Epidermal melanocyte (primary cell): ENCODE data around the gene MYO9A.
"Not testable (repeated sequence)": the region's sequence is repeated elsewhere in the genome, so short reads cannot be mapped to it uniquely, and the experiment has no call there.

Source experiments
- DNase-seq: peaks from one replicate; pipeline ENCODE4 v3.0.0; 2011; ENCODE audit warnings: low spot score; ENCODE audit not compliant: insufficient read length

The MYO9A gene

DNA sequence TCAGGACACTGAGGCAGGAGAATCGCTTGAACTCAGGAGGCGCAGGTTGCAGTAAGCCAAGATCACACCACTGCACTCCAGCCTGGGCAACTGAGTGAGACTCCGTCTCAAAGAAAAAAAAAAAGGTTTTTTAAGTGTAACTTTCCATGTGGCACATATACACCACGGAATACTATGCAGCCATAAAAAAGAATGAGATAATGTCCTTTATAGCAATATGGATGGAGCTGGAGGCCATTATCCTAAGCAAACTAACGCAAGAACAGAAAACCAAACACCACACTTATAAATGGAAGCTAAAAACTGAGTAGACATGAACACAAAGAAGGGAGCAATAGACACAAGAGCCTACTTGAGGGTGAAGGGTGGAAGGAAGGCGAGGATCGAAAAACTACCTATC is 64.7 kb downstream of the MYO9A start:
- DNase-seq, result not testable (repeated sequence)

DNA sequence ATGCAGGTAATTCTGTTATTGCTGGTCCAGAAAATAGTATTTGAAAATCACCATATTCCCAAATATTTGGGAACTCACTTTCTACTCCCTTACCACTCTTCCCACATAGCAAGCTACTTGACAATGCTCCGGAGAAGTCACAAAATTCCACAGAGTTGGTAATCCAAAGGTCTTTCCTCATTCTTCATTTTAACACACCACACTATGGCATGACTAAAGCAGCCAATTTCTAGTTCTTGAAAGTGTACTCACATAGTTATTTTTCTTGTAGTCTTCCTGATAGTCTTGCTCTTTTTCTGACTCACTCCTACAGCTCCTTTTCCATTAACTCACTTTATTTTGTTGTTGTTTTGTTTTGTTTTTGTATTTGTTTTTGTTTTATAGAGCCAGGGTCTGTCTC is 67.2 kb downstream of the MYO9A start:
- no peak for DNase-seq

DNA sequence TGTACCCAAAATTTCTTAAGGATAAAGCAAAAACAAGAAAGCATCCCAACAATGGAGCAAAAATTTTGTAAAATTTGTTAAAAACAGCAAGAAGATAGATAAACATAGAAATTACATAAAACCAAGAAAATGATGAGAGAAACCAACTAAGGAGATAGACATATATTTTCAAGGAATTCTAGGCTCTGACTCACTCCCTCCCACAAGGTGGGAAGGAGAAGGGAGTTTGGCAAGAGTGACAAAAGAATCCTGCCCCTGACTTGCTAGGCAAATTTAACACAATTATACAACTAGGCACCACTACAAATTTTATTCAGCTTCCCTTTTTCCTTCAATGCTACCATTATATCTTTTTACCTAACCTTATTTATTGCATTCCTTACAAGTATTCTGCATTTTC is 70.9 kb downstream of the MYO9A start:
- DNase-seq, result no peak

DNA sequence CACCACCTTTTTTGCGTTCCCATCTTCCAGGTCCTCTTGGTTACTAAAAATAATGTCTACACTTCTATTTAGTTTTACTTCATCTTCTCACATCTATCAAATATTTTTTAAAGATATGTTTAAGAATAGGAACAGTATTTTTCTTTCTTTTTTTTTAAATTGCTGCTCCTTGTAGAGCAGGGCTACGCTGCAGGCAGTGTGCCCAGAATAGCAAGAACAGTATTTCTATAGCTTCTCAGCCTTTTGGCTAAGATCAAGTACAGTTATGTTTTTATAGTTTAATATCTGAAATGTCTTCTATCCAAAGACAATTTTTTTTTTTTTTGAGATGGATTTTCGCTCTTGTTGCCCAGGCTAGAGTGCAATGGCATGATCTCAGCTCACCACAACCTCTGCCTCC is 73.0 kb downstream of the MYO9A start:
- no peak for DNase-seq

- no peak for DNase-seq
Measured at GRCh38 chr15:72042865-72043264, 75.1 kb downstream of the MYO9A start.

- no peak for DNase-seq
Measured at GRCh38 chr15:72042054-72042453, 75.9 kb downstream of the MYO9A start.

DNA sequence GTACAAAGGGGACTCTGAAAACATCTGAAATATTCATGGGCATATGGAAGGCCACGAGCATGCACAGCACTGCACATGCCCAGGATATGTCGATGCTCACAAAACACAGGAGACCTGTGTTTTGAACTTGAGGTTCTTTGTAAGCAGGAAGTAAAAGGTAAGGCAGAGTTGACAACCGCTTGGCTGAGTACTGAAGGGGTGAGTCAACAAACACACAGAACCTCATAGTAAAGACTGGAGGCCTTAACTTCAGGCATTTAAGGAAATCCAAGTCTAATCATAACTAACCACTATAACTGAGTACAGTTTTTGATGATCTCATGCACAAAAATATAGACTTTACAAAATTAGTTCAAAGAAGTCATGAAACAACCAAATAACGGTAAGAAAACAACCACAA is 80.6 kb downstream of the MYO9A start:
- DNase-seq, result no peak

DNA sequence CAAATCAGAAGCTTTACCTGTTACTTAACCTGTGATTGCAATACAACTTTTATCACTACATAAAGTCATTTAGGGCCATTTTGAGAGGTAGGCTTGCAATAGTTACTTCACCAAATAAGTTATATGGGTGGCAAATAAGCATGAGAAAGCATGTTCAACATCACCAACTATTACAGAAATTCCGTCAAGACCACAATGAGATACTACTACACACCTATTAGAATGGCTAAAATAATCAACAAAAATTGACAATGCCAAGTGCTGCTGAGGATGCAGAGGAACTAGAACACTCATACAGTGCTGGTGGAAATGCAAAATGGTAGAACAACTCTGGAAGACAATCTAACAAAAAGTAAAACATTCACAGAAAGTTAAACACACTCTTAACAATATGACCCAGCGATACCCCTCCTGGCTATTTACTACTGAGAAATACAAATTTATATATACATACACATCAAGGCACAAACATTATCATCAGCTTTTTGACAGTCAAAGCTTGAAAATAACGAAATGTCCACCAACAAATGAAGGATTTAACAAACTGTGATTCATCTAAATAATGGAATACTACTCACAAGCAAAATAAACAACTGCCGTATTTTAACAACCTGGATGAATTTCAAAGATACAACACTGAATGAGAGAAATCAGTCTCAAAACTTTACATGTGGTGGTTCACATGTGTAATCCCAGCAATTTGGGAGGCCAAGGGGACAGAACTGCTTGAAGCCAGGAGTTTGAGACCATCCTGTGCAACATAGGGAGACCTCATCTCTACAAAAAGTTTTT is 82.9 kb downstream of the MYO9A start:
- no peak for DNase-seq

- DNase-seq, result no peak
Measured at GRCh38 chr15:72034351-72034750, 83.6 kb downstream of the MYO9A start.

- DNase-seq, result no peak
Measured at GRCh38 chr15:72033711-72034110, 84.2 kb downstream of the MYO9A start.

DNA sequence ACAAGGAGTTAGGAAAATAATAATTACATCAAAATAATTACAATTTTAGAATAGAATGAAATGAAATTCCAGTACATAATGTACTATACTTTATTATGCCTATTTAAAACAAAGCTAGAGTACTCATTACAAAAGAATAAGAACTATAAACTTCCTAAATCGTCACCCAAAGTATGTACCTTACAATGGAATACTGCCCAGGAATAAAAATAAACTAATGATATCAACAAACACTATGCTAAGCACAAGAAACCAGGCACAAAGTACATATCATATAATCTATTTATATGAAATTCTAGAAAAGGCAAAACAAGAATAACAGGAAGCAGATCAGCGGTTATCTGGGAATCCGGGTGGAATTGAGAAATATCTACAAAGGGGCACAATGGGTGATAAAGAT is 84.7 kb downstream of the MYO9A start:
- no peak for DNase-seq

DNA sequence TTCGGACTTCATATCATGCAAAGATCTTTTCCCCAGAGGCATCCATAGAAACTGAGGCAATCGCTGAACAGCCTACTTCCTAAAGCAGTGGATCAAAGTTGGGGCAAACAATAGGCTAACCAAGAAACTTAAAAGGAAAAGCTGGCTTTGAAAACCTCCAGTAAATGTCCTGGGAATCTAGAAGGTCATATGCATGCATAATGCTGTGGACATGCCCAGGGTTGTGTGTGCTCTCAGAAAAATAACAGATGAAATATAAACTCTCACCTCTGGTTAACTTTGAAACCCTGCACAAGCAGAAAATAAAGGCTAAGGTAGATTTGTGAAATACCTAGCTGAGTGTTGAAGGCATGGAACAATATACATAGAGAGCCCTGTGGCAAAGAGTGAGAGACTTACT is 96.3 kb downstream of the MYO9A start:
- no peak for DNase-seq

- DNase-seq, result no peak
Measured at GRCh38 chr15:72020799-72021198, 97.2 kb downstream of the MYO9A start.

DNA sequence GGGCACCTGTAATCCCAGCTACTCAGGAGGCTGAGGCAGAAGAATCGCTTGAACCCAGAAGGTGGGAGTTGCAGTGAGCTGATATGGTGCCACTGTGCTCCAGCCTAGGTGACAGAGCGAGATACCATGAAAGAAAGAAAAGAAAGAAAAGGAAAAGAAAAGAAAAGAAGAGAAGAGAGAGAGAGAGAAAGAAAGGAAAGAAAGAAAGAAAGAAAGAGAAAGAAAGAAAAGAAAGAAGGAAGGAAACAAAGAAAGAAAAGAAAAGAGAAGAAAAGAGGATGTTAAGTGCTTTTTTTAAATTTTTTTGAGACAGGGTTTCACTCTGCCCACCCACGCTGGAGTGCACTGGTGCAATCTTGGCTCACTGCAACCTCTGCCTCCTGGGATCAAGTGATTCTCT is 103.4 kb downstream of the MYO9A start:
- not testable (repeated sequence) for DNase-seq

- no peak for DNase-seq
Measured at GRCh38 chr15:72013703-72014102, 104.2 kb downstream of the MYO9A start.

DNA sequence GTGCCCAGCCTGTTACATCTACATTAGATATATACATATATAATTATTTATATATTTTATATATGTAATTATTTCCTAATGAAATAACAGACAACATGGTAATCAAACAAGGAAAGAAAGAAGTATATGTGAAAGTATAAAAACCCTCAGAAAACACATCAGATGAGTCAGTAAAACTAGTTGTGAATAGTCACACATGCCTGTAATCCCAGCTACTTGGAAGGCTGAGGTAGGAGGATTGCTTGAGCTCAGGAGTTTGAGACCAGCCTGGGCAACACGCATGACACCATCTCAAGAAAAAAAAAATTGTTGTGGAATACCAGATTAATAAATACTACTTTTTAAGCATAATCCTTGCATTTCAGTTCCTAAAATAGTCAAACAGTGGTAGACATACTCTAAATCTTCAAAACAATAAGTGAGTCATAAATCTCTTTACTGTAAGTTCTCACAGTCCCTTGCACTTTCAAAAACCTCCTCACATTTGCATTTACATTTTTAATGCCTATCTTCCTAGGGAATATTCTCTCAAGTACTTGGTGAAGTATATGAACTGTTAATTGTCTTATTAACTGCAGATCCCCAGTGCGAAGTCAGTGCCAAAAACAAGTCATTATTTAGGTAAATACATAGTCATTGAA is 106.5 kb downstream of the MYO9A start:
- no peak for DNase-seq

- no peak for DNase-seq
Measured at GRCh38 chr15:72009222-72009621, 108.7 kb downstream of the MYO9A start.

- no peak for DNase-seq
Measured at GRCh38 chr15:72006382-72006781, 111.6 kb downstream of the MYO9A start.

GRCh38 chr15:72005483-72005882 is 112.5 kb downstream of the MYO9A start:
- no peak for DNase-seq

GRCh38 chr15:71999807-72000206 is 118.1 kb downstream of the MYO9A start:
- DNase-seq, result no peak

GRCh38 chr15:71998717-71999116 is 119.2 kb downstream of the MYO9A start:
- DNase-seq, result not testable (repeated sequence)

- no peak for DNase-seq
Measured at GRCh38 chr15:71997691-71998090, 120.3 kb downstream of the MYO9A start.

DNA sequence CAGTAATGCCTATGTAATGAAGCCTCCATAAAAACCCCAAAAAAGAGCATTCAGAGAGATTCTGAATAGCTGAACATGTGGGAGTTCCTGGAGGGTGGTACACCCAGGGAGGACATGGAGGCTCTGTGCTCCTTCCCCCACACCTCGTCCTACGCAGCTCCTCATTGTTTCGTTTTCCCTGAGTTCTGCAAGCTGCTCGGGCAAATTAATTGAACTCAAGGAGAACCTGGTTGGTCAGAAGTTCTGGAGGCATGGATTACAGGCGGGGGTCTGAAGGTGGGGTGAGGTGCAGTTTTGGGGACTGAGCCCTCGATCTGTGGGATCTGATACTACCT is 142.2 kb downstream of the MYO9A start:
- no peak for DNase-seq
